Neural progenitor cell (in vitro differentiated cells): Measurements from ENCODE around the gene SEPTIN8. TPM values are rescaled to one million over a fixed set of nuclear protein-coding genes. Genes with fewer than 3 reads are reported as not detected.

Source experiments
- DNase-seq: peaks from one replicate; pipeline ENCODE4 v3.0.0-alpha.2; 2016; ENCODE audit warnings: low spot score
- H2AFZ ChIP-seq: fragments of 200-600 bp; sonication (generic); replicated peaks from 2 replicates; pipeline ENCODE4 v1.6.1; 2016; ENCODE audit warnings: antibody characterized with exemption
- H3F3A ChIP-seq: fragments of 200-600 bp; sonication (generic); 2 replicates; pipeline ENCODE4 v1.6.1; 2016; ENCODE audit warnings: antibody characterized with exemption, low read depth
- H3K27ac ChIP-seq: fragments of 200-600 bp; sonication (generic); 2 replicates; pipeline ENCODE4 v1.5.1; 2016; ENCODE audit warnings: mild to moderate bottlenecking
- H3K27me3 ChIP-seq: fragments of 200-600 bp; sonication (generic); 2 replicates; pipeline ENCODE4 v1.6.1; 2016; ENCODE audit warnings: mild to moderate bottlenecking, moderate library complexity
- H3K36me3 ChIP-seq: fragments of 200-600 bp; sonication (generic); 2 replicates; pipeline ENCODE4 v1.5.1; 2016
- H3K4me1 ChIP-seq: fragments of 200-600 bp; sonication (generic); 2 replicates; pipeline ENCODE4 v1.6.1; 2016; ENCODE audit warnings: mixed run types
- H3K4me2 ChIP-seq: fragments of 200-600 bp; sonication (generic); 2 replicates; pipeline ENCODE4 v1.6.1; 2016
- H3K4me3 ChIP-seq: fragments of 200-600 bp; sonication (generic); 2 replicates; pipeline ENCODE4 v1.5.1; 2016
- H3K79me2 ChIP-seq: fragments of 200-600 bp; sonication (generic); 2 replicates; pipeline ENCODE4 v1.6.1; 2016; ENCODE audit warnings: low read depth
- H3K9ac ChIP-seq: fragments of 200-600 bp; sonication (generic); 2 replicates; pipeline ENCODE4 v1.6.1; 2016
- H3K9me3 ChIP-seq: fragments of 200-600 bp; sonication (generic); 2 replicates; pipeline ENCODE4 v1.5.1; 2016; ENCODE audit warnings: low read depth
- H4K20me1 ChIP-seq: fragments of 200-600 bp; sonication (generic); 2 replicates; pipeline ENCODE4 v1.6.1; 2016; ENCODE audit warnings: low read depth
- H3K27ac Mint-ChIP-seq: 3 replicates; pipeline ENCODE4 v1.8.0; 2021; ENCODE audit warnings: mixed read lengths
- H3K27me3 Mint-ChIP-seq: 2 replicates; pipeline ENCODE4 v1.8.0; 2022; ENCODE audit warnings: low read depth, mild to moderate bottlenecking, inconsistent platforms, moderate library complexity, mixed read lengths; ENCODE audit not compliant: insufficient read depth
- H3K36me3 Mint-ChIP-seq: 3 replicates; pipeline ENCODE4 v1.8.0; 2021; ENCODE audit warnings: mixed read lengths
- H3K4me1 Mint-ChIP-seq: 3 replicates; pipeline ENCODE4 v1.8.0; 2021; ENCODE audit warnings: mixed read lengths
- H3K4me3 Mint-ChIP-seq: 3 replicates; pipeline ENCODE4 v1.8.0; 2021; ENCODE audit warnings: mild to moderate bottlenecking, moderate library complexity, mixed read lengths
- H3K9me3 Mint-ChIP-seq: 3 replicates; pipeline ENCODE4 v1.8.0; 2020; ENCODE audit warnings: mixed read lengths
- EZH2 ChIP-seq: fragments of 200-600 bp; sonication (generic); IDR thresholded peaks from 2 replicates; pipeline ENCODE4 v1.6.1; 2017; ENCODE audit warnings: antibody characterized with exemption, mild to moderate bottlenecking, moderate library complexity
- EZH2phosphoT487 ChIP-seq: fragments of 200-600 bp; sonication (generic); IDR thresholded peaks from 2 replicates; pipeline ENCODE4 v1.6.1; 2017; ENCODE audit warnings: antibody characterized with exemption
- total RNA-seq: library from RNA; depleted of rRNA; stranded (reverse); fragments of >200 nt; gene quantifications from 2 replicates; pipeline ENCODE4 v1.2.3, GENCODE V29; 2015; ENCODE audit warnings: low replicate concordance
- TF ChIP-seq, protein P1 (sequence below): fragments of 200-600 bp; sonication (generic); IDR thresholded peaks from 2 replicates; pipeline ENCODE4 v1.5.1; 2017; ENCODE audit warnings: antibody characterized with exemption, mild to moderate bottlenecking

The SEPTIN8 gene
- total RNA-seq, 1 donor from 2014 or later: 39.9 TPM

DNA sequence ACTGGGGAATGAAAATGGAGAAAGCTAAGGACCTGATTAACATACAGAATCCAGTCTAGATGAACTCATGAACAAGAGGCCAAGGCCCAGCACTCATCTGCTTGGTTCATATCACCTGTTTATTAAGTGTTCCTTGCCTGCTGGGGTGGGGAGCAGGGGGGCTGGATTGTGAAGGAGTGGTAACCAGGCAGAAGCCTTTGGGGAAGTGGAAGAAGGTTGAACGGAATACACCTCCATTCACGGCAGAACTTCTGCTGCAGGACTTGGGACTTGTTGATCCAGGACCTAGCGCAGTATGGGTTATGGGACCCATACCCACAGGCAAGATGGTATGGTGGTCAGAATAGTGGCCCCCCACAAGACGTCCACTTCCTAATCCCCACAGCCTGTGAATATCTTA lies 8.8 kb upstream of the SEPTIN8 start:
- H2AFZ ChIP-seq: no peak overlapping the region
- H3K4me3 ChIP-seq: no peak overlapping the region
- Mint-ChIP-seq H3K27ac (no peak overlapping the region), H3K4me1 (peaks cover 3% of the 10 kb centered on the region), H3K36me3 (no peaks in the 10 kb centered on the region), H3K9me3 (no peaks in the 10 kb centered on the region), H3K4me3 (no peak overlapping the region), H3K27me3 (peaks cover 2% of the 10 kb centered on the region)
- H3K9me3 ChIP-seq: no peaks in the 10 kb centered on the region
- H3K79me2 ChIP-seq: no peaks in the 10 kb centered on the region
- H3K36me3 ChIP-seq: no peaks in the 10 kb centered on the region
- TF ChIP-seq EZH2 (no peak), EZH2phosphoT487 (no peak)
- TF ChIP-seq, protein P1, sequence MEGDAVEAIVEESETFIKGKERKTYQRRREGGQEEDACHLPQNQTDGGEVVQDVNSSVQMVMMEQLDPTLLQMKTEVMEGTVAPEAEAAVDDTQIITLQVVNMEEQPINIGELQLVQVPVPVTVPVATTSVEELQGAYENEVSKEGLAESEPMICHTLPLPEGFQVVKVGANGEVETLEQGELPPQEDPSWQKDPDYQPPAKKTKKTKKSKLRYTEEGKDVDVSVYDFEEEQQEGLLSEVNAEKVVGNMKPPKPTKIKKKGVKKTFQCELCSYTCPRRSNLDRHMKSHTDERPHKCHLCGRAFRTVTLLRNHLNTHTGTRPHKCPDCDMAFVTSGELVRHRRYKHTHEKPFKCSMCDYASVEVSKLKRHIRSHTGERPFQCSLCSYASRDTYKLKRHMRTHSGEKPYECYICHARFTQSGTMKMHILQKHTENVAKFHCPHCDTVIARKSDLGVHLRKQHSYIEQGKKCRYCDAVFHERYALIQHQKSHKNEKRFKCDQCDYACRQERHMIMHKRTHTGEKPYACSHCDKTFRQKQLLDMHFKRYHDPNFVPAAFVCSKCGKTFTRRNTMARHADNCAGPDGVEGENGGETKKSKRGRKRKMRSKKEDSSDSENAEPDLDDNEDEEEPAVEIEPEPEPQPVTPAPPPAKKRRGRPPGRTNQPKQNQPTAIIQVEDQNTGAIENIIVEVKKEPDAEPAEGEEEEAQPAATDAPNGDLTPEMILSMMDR: no peak
- no peak overlapping the region for H3K27ac ChIP-seq
- DNase-seq: no peak
- H4K20me1 ChIP-seq: no peaks in the 10 kb centered on the region
- no peak overlapping the region for H3K4me2 ChIP-seq
- H3K9ac ChIP-seq: no peak overlapping the region
- peaks cover 15% of the 10 kb centered on the region for H3K27me3 ChIP-seq
- no peaks in the 10 kb centered on the region for H3K4me1 ChIP-seq
- H3F3A ChIP-seq: no peaks in the 10 kb centered on the region

- no peaks in the 10 kb centered on the region for H3K9me3 ChIP-seq
- H3K79me2 ChIP-seq: no peaks in the 10 kb centered on the region
- no peaks in the 10 kb centered on the region for H3K36me3 ChIP-seq
- H3K27me3 ChIP-seq: peaks cover 20% of the 10 kb centered on the region
- no peaks in the 10 kb centered on the region for H4K20me1 ChIP-seq
- H3K4me1 Mint-ChIP-seq: peaks cover 3% of the 10 kb centered on the region
- no peak for DNase-seq
- no peak overlapping the region for H3K9ac ChIP-seq
- H3K4me3 Mint-ChIP-seq: no peak overlapping the region
- H3K4me2 ChIP-seq: no peak overlapping the region
- no peaks in the 10 kb centered on the region for H3K4me1 ChIP-seq
- peaks cover under 1% of the 10 kb centered on the region for H3K27me3 Mint-ChIP-seq
- H3K4me3 ChIP-seq: no peak overlapping the region
- H3F3A ChIP-seq: no peaks in the 10 kb centered on the region
- H3K36me3 Mint-ChIP-seq: no peaks in the 10 kb centered on the region
- no peak overlapping the region for H3K27ac Mint-ChIP-seq
- H3K27ac ChIP-seq: no peak overlapping the region
- TF ChIP-seq EZH2phosphoT487 (no peak), EZH2 (no peak)
- TF ChIP-seq, protein P1: no peak
- no peak overlapping the region for H2AFZ ChIP-seq
- H3K9me3 Mint-ChIP-seq: no peaks in the 10 kb centered on the region
Observed at GRCh38 chr5:132785365-132785764, 8.3 kb upstream of the SEPTIN8 start.

GRCh38 chr5:132782101-132782500 lies 5.1 kb upstream of the SEPTIN8 start:
- H3F3A ChIP-seq: peaks cover 18% of the 10 kb centered on the region
- H3K9me3 Mint-ChIP-seq: no peaks in the 10 kb centered on the region
- no peak overlapping the region for H3K4me3 ChIP-seq
- H3K9me3 ChIP-seq: no peaks in the 10 kb centered on the region
- no peaks in the 10 kb centered on the region for H3K36me3 ChIP-seq
- H3K27ac Mint-ChIP-seq: no peak overlapping the region
- no peak overlapping the region for H2AFZ ChIP-seq
- no peak overlapping the region for H3K4me2 ChIP-seq
- H3K9ac ChIP-seq: no peak overlapping the region
- H3K36me3 Mint-ChIP-seq: no peaks in the 10 kb centered on the region
- DNase-seq: no peak
- peaks cover 4% of the 10 kb centered on the region for H3K4me1 Mint-ChIP-seq
- no peaks in the 10 kb centered on the region for H3K79me2 ChIP-seq
- H3K4me1 ChIP-seq: no peaks in the 10 kb centered on the region
- peaks cover 52% of the 10 kb centered on the region for H3K27me3 ChIP-seq
- H3K4me3 Mint-ChIP-seq: no peak overlapping the region
- no peaks in the 10 kb centered on the region for H4K20me1 ChIP-seq
- no peak overlapping the region for H3K27ac ChIP-seq
- no peaks in the 10 kb centered on the region for H3K27me3 Mint-ChIP-seq
- TF ChIP-seq, protein P1: no peak
- TF ChIP-seq EZH2phosphoT487 (no peak), EZH2 (no peak)
